RWPE2 (cell line): Measurements from ENCODE around the gene SELPLG.

Experiments used
- ATAC-seq: fragments of 200-7000 bp; cut with Tn5 transposase; 3 replicates; pipeline ENCODE4 v1.9.1; 2021; ENCODE audit warnings: low read depth
- DNase-seq: peaks from one replicate; pipeline ENCODE4 v3.0.0-alpha.2; 2020; ENCODE audit warnings: low spot score
- H3K27ac ChIP-seq: fragments of 450-650 bp; 2 replicates; pipeline ENCODE4 v1.5.1; 2017; ENCODE audit warnings: mild to moderate bottlenecking; ENCODE audit not compliant: poor library complexity, severe bottlenecking
- H3K27me3 ChIP-seq: fragments of 250-450 bp; sonication (Bioruptor Pico); 2 replicates; pipeline ENCODE4 v1.5.1; 2021; ENCODE audit warnings: mild to moderate bottlenecking, moderate library complexity; ENCODE audit not compliant: insufficient read depth, poor library complexity, severe bottlenecking
- H3K36me3 ChIP-seq: fragments of 250-450 bp; sonication (Bioruptor Pico); 2 replicates; pipeline ENCODE4 v1.5.1; 2020; ENCODE audit warnings: low read depth, mild to moderate bottlenecking, moderate library complexity
- H3K4me1 ChIP-seq: fragments of 250-450 bp; sonication (Bioruptor Pico); 2 replicates; pipeline ENCODE4 v1.5.1; 2021; ENCODE audit warnings: mild to moderate bottlenecking, moderate library complexity; ENCODE audit not compliant: insufficient read depth, poor library complexity, severe bottlenecking
- H3K4me3 ChIP-seq: fragments of 250-450 bp; sonication (Bioruptor Pico); 2 replicates; pipeline ENCODE4 v1.5.1; 2021; ENCODE audit warnings: mild to moderate bottlenecking, moderate library complexity; ENCODE audit not compliant: severe bottlenecking
- H3K9me3 ChIP-seq: fragments of 250-450 bp; sonication (Bioruptor Pico); 2 replicates; pipeline ENCODE4 v1.5.1; 2021; ENCODE audit warnings: mild to moderate bottlenecking, moderate library complexity; ENCODE audit not compliant: severe bottlenecking
- CTCF ChIP-seq: fragments of 450-650 bp; IDR thresholded peaks from one replicate; pipeline ENCODE4 v1.5.1; 2017; ENCODE audit warnings: mild to moderate bottlenecking, moderate library complexity; ENCODE audit not compliant: poor library complexity, severe bottlenecking

Gene SELPLG

GRCh38 chr12:108633534-108634248, at the start of gene SELPLG:
Gene SELPLG, minus strand, starts transcription at chr12:108633894. Its CDS starts 9,587 bp downstream, at chr12:108624307.
- ATAC-seq (no peak), DNase-seq (no peak)
- Histone ChIP-seq H3K9me3 (no peaks in the 10 kb centered on the region), H3K36me3 (no peaks in the 10 kb centered on the region), H3K27ac (no peak within 1 kb of the TSS), H3K4me3 (no peak within 1 kb of the TSS), H3K27me3 (no peaks in the 10 kb centered on the region), H3K4me1 (peaks cover 31% of the 10 kb centered on the region)
- TF ChIP-seq CTCF = no peak

GRCh38 chr12:108681317-108681716, 47.6 kb upstream of the SELPLG start:
- Histone ChIP-seq H3K27ac (no peak overlapping the region), H3K36me3 (peaks cover 50% of the 10 kb centered on the region), H3K27me3 (no peaks in the 10 kb centered on the region), H3K4me3 (no peak overlapping the region), H3K4me1 (peaks cover 23% of the 10 kb centered on the region), H3K9me3 (no peaks in the 10 kb centered on the region)
- no peak for TF ChIP-seq CTCF
- no peak for ATAC-seq
- no peak for DNase-seq

- Histone ChIP-seq H3K27ac (peak overlapping the region; percentile 23), H3K4me3 (no peak overlapping the region), H3K27me3 (no peaks in the 10 kb centered on the region), H3K4me1 (peaks cover 7% of the 10 kb centered on the region), H3K36me3 (peaks cover 62% of the 10 kb centered on the region), H3K9me3 (no peaks in the 10 kb centered on the region)
- no peak for DNase-seq
- no peak for ATAC-seq
- TF ChIP-seq CTCF = no peak
Measured at GRCh38 chr12:108679106-108679681, 45.5 kb upstream of the SELPLG start.

GRCh38 chr12:108678104-108678730, 44.5 kb upstream of the SELPLG start:
- H3K36me3 ChIP-seq = peaks cover 65% of the 10 kb centered on the region
- H3K4me1 ChIP-seq = no peaks in the 10 kb centered on the region
- no peaks in the 10 kb centered on the region for H3K27me3 ChIP-seq
- DNase-seq (no peak), ATAC-seq (no peak)
- no peak overlapping the region for H3K4me3 ChIP-seq
- no peak overlapping the region for H3K27ac ChIP-seq
- no peaks in the 10 kb centered on the region for H3K9me3 ChIP-seq
- TF ChIP-seq CTCF = no peak
